K562 (cell line): Measurements from ENCODE around the gene OPTN. TPM values are rescaled to one million over a fixed set of nuclear protein-coding genes. Genes with fewer than 3 reads are reported as not detected.

Source experiments
- ATAC-seq: fragments of 200-7000 bp; cut with Tn5 transposase; 3 replicates; pipeline ENCODE4 v1.9.1; 2020; ENCODE audit warnings: moderate library complexity
- BruUV-seq: library from RNA; stranded (reverse); fragments of 400-500 nt; replicated peaks from 2 replicates; lab custom pipeline; 2021; lab: Mats Ljungman, UMichigan
- CTCF ChIA-PET: fragments of 300-600 bp; formaldehyde crosslinking; extraction: SDS; loops from one replicate; lab custom pipeline; 2021; ENCODE audit warnings: low intra/inter-chr PET ratio; lab: Yijun Ruan, JAX
- POLR2A ChIA-PET: fragments of 300-600, 350-650 bp; sonication (Branson Sonifier 250); formaldehyde crosslinking; extraction: SDS; loops from one replicate; lab custom pipeline; 2021; ENCODE audit warnings: antibody characterized with exemption, inconsistent platforms; lab: Yijun Ruan, JAX
- DNase-seq, 4 experiments: peaks; one replicate each; pipeline versions ENCODE4 v3.0.0 to v3.0.0-alpha.2; 2011 to 2018; ENCODE audit warnings: low spot score in 3 of 4, mixed read lengths in 3 of 4; ENCODE audit errors: extremely low read depth in 1 of 4
- FAIRE-seq: peaks from 2 replicates; lab custom pipeline; 2011; peaks lifted over from hg19 to GRCh38; lab: Jason Lieb, UNC
- H2AFZ ChIP-seq: 2 replicates; pipeline ENCODE4 v1.6.0; 2011; ENCODE audit warnings: low read depth, low read length, control low read depth, inconsistent platforms
- H3K27ac ChIP-seq: fragments of 200-600 bp; 3 replicates; pipeline ENCODE4 v1.8.0; 2011; ENCODE audit warnings: low read depth, mild to moderate bottlenecking, control low read depth, inconsistent platforms, low read length, moderate library complexity, mixed read lengths; ENCODE audit errors: extremely low read depth
- H3K27me3 ChIP-seq, 2 experiments: fragments of 300-600 bp in 1 of 2; 2 replicates in 1 of 2; 3 replicates in 1 of 2; pipeline versions ENCODE4 v1.6.0 to v1.8.0; 2011; ENCODE audit warnings: inconsistent platforms in 2 of 2, low read length in 2 of 2, mild to moderate bottlenecking in 1 of 2, mixed read lengths in 1 of 2, moderate library complexity in 1 of 2; ENCODE audit not compliant: control insufficient read depth in 2 of 2, insufficient read depth in 2 of 2
- H3K36me3 ChIP-seq: fragments of 300-600 bp; 3 replicates; pipeline ENCODE4 v1.8.0; 2011; ENCODE audit warnings: mild to moderate bottlenecking, low read length, inconsistent platforms; ENCODE audit not compliant: control insufficient read depth, insufficient read depth
- H3K4me1 ChIP-seq, 2 experiments: fragments of 200-600 bp in 1 of 2; replicated peaks in 1 of 2; 2 replicates in 1 of 2; 3 replicates in 1 of 2; pipeline versions ENCODE4 v1.5.1 to v1.8.0; 2011; ENCODE audit warnings: inconsistent platforms in 2 of 2, low read length in 2 of 2, mild to moderate bottlenecking in 1 of 2, mixed read lengths in 1 of 2, moderate library complexity in 1 of 2; ENCODE audit not compliant: control insufficient read depth in 2 of 2, insufficient read depth in 2 of 2
- H3K4me2 ChIP-seq: 2 replicates; pipeline ENCODE4 v1.6.1; 2011; ENCODE audit warnings: low read length, control low read depth, inconsistent platforms, mixed read lengths; ENCODE audit not compliant: insufficient read depth
- H3K4me3 ChIP-seq: fragments of 200-600 bp; sonication (generic), shearing (Covaris generic); 2 replicates; pipeline ENCODE4 v1.5.1; 2016; ENCODE audit warnings: control low read depth, inconsistent platforms
- H3K79me2 ChIP-seq: fragments of 200-600 bp; 3 replicates; pipeline ENCODE4 v1.8.0; 2011; ENCODE audit warnings: low read length, inconsistent platforms; ENCODE audit not compliant: control insufficient read depth, insufficient read depth
- H3K9ac ChIP-seq, 2 experiments: 2 replicates each; pipeline versions ENCODE4 v1.6.0 to v1.6.1; 2011; ENCODE audit warnings: low read depth in 2 of 2, low read length in 2 of 2, control low read depth in 1 of 2, inconsistent platforms in 1 of 2, mild to moderate bottlenecking in 1 of 2, mixed read lengths in 1 of 2; ENCODE audit not compliant: insufficient read depth in 1 of 2
- H3K9me1 ChIP-seq: one replicate; pipeline ENCODE4 v1.6.0; 2011; ENCODE audit warnings: inconsistent platforms, mild to moderate bottlenecking, low read length, moderate library complexity; ENCODE audit not compliant: control insufficient read depth, insufficient read depth
- H3K9me3 ChIP-seq: replicated peaks from 2 replicates; pipeline ENCODE4 v1.5.1; 2011; ENCODE audit warnings: low read depth, low read length, inconsistent platforms; ENCODE audit not compliant: control insufficient read depth, insufficient read depth
- H4K20me1 ChIP-seq: replicated peaks from 2 replicates; pipeline ENCODE4 v1.6.1; 2011; ENCODE audit warnings: low read length, inconsistent platforms, mixed read lengths; ENCODE audit not compliant: control insufficient read depth, insufficient read depth
- ATF7 ChIP-seq: fragments of 450-650 bp; IDR thresholded peaks from 2 replicates; pipeline ENCODE4 v1.7.1; 2014; ENCODE audit warnings: mild to moderate bottlenecking, moderate library complexity
- FOXJ3 ChIP-seq: sonication (generic); formaldehyde crosslinking; IDR thresholded peaks from 2 replicates; pipeline ENCODE4 v1.4.0; 2020; ENCODE audit warnings: mild to moderate bottlenecking, missing genetic modification reagents
- FOXP1 ChIP-seq: sonication (generic); formaldehyde crosslinking; IDR thresholded peaks from 2 replicates; pipeline ENCODE4 v1.8.0; 2022; ENCODE audit warnings: mild to moderate bottlenecking, missing genetic modification reagents
- RREB1 ChIP-seq: fragments of 250-450 bp; sonication (Bioruptor Pico); IDR thresholded peaks from 2 replicates; pipeline ENCODE4 v1.4.0; 2020
- ZNF311 ChIP-seq: fragments of 250-450 bp; sonication (Bioruptor Pico); IDR thresholded peaks from 2 replicates; pipeline ENCODE4 v1.4.0; 2020; ENCODE audit warnings: mild to moderate bottlenecking, moderate library complexity
- ZNF583 ChIP-seq: fragments of 250-450 bp; sonication (Bioruptor Pico); IDR thresholded peaks from 2 replicates; pipeline ENCODE4 v1.4.0; 2020
- WGBS: fragments of 100-300 bp; shearing (Covaris generic); methylation state at CpG from one replicate; pipeline ENCODE4 v1.1.6; 2016; ENCODE audit warnings: low coverage, mixed read lengths; ENCODE audit not compliant: insufficient coverage; ENCODE audit errors: missing lambda C conversion rate; 5-methylcytosine and 5-hydroxymethylcytosine counted together
- in situ Hi-C: fragments of 300-500 bp; cut with MboI; formaldehyde crosslinking; loops from 4 replicates; pipeline ENCODE4 v1.15.0; 2018; ENCODE audit warnings: inconsistent platforms, mixed read lengths
- intact Hi-C: fragments of 100-400 bp; cut with micrococcal nuclease; formaldehyde crosslinking; loops from 2 replicates; pipeline ENCODE4 v1.14.2; 2022
- polyA plus RNA-seq, 8 experiments: library from polyadenylated mRNA; depleted of rRNA in 4 of 8; stranded (reverse) in 5 of 8; unstranded in 3 of 8; fragments of >200 nt; fragmentation: Nextera tagmentation in 2 of 8; fragmentation: Illumina TruSeq in 1 of 8; extraction: Ambion mirVana in 2 of 8; extraction: Trizol in 1 of 8; gene quantifications; 2 replicates each; pipeline versions ENCODE4 v1.2.1 to v1.2.3, GENCODE V29; 2011 to 2014; ENCODE audit warnings: inconsistent platforms in 1 of 8, missing spikeins in 1 of 8
- total RNA-seq, 7 experiments: library from RNA; depleted of rRNA in 6 of 7; stranded (reverse); fragments of >200 nt in 6 of 7; fragmentation: Illumina TruSeq in 2 of 7; extraction: Trizol in 2 of 7; gene quantifications; 2 replicates each; pipeline versions ENCODE4 v1.2.1 to v1.2.3, GENCODE V29; 2011 to 2021; ENCODE audit warnings: low replicate concordance in 1 of 7
- TF ChIP-seq, protein P1 (sequence below): fragments of 450-650 bp; IDR thresholded peaks from 2 replicates; pipeline ENCODE4 v1.7.0; 2016; ENCODE audit warnings: borderline replicate concordance
- TF ChIP-seq, protein P2 (sequence below), 3 experiments: fragments of 200-800 bp in 1 of 3; fragments of 250-450 bp in 1 of 3; fragments of 450-650 bp in 1 of 3; sonication (Bioruptor Pico) in 1 of 3; sonication (Bioruptor generic) in 1 of 3; formaldehyde crosslinking in 1 of 3; IDR thresholded peaks; 2 replicates each; pipeline versions ENCODE4 v1.6.1 to v1.8.0; 2016 to 2022; ENCODE audit warnings: mild to moderate bottlenecking in 2 of 3, missing genetic modification characterization in 2 of 3, missing compliant biosample characterization in 1 of 3, moderate library complexity in 1 of 3

The OPTN gene
- total and polyA plus RNA-seq, 9 of the 15 experiments (the other 6 are each of a cell fraction or from before 2014, with no cell fraction given), result 2.2 to 6.8 (median 5.0) TPM

GRCh38 chr10:13160934-13161856 lies 61.2 kb downstream of the OPTN start, which contains the start of gene MCM10:
MCM10 (plus strand) TSS chr10:13161558; CDS start chr10:13164203, 2,645 bp downstream.
- ATAC-seq, result peak; percentile 99
- no peaks in the 10 kb centered on the region for H3K9me3 ChIP-seq
- FAIRE-seq, result peak; percentile 100
- H3K36me3 ChIP-seq, result peaks cover 30% of the 10 kb centered on the region
- intact Hi-C loops (loop anchor here (2.0 to 10.0 kb wide), 5 partner anchors 44 to 281 kb away; no protein-coding TSS in a partner anchor), in situ Hi-C loops (no loop called here)
- H3K27me3 ChIP-seq, result no peaks in the 10 kb centered on the region
- BruUV-seq, result no TSS peak
- H4K20me1 ChIP-seq, result no peaks in the 10 kb centered on the region
- ChIA-PET POLR2A (interaction anchor here (0.6 to 2.2 kb wide), 9 partner anchors 10 to 1553 kb away, joined by 3 to 9 read pairs (median 3); no protein-coding TSS in a partner anchor), CTCF (interaction anchor here (0.8 to 1.1 kb wide), 2 partner anchors 141 to 425 kb away, joined by 5 to 6 read pairs; partner anchors contain the start of gene PRPF18)
- H3K4me1 ChIP-seq, result peaks cover 4 to 13% of the 10 kb centered on the region in 2 experiments; a peak in 4 of 5 replicates
- no peaks in the 10 kb centered on the region for H3K9me1 ChIP-seq
- H3K9ac ChIP-seq, result peak within 1 kb of the TSS; percentile 65 to 89
- peak within 1 kb of the TSS; percentile 58 for H3K4me3 ChIP-seq
- under 1% methylated on average over 56 of the region's 56 CpGs for WGBS
- peak within 1 kb of the TSS; percentile 86 for H3K4me2 ChIP-seq
- peaks cover 39% of the 10 kb centered on the region for H3K79me2 ChIP-seq
- peak within 1 kb of the TSS; percentile 66 for H3K27ac ChIP-seq
- peak within 1 kb of the TSS; percentile 100 for H2AFZ ChIP-seq
- DNase-seq, result peak; percentile 95 to 99 (median 96)
- no peak for TF ChIP-seq ZNF311
- TF ChIP-seq RREB1 (CRISPR knock-in tag), result no peak
- TF ChIP-seq ZNF583 (CRISPR knock-in tag), result no peak; the same call in 1 of the 2 replicates
- TF ChIP-seq FOXJ3, result no peak
- TF ChIP-seq FOXP1 (CRISPR knock-in tag), result no peak
- TF ChIP-seq, protein P1, sequence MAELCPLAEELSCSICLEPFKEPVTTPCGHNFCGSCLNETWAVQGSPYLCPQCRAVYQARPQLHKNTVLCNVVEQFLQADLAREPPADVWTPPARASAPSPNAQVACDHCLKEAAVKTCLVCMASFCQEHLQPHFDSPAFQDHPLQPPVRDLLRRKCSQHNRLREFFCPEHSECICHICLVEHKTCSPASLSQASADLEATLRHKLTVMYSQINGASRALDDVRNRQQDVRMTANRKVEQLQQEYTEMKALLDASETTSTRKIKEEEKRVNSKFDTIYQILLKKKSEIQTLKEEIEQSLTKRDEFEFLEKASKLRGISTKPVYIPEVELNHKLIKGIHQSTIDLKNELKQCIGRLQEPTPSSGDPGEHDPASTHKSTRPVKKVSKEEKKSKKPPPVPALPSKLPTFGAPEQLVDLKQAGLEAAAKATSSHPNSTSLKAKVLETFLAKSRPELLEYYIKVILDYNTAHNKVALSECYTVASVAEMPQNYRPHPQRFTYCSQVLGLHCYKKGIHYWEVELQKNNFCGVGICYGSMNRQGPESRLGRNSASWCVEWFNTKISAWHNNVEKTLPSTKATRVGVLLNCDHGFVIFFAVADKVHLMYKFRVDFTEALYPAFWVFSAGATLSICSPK, result no peak
- TF ChIP-seq, protein P2, sequence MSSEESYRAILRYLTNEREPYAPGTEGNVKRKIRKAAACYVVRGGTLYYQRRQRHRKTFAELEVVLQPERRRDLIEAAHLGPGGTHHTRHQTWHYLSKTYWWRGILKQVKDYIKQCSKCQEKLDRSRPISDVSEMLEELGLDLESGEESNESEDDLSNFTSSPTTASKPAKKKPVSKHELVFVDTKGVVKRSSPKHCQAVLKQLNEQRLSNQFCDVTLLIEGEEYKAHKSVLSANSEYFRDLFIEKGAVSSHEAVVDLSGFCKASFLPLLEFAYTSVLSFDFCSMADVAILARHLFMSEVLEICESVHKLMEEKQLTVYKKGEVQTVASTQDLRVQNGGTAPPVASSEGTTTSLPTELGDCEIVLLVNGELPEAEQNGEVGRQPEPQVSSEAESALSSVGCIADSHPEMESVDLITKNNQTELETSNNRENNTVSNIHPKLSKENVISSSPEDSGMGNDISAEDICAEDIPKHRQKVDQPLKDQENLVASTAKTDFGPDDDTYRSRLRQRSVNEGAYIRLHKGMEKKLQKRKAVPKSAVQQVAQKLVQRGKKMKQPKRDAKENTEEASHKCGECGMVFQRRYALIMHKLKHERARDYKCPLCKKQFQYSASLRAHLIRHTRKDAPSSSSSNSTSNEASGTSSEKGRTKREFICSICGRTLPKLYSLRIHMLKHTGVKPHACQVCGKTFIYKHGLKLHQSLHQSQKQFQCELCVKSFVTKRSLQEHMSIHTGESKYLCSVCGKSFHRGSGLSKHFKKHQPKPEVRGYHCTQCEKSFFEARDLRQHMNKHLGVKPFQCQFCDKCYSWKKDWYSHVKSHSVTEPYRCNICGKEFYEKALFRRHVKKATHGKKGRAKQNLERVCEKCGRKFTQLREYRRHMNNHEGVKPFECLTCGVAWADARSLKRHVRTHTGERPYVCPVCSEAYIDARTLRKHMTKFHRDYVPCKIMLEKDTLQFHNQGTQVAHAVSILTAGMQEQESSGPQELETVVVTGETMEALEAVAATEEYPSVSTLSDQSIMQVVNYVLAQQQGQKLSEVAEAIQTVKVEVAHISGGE (CRISPR knock-in tag; IDR thresholded peaks at IDR 0.05), result peak in 1 of 3 experiments; percentile 65; a peak in 1 of 6 replicates
- peak; percentile 97 for TF ChIP-seq ATF7
